ENCODE measurements around the gene ADAMTSL2.

Gene ADAMTSL2

DNA sequence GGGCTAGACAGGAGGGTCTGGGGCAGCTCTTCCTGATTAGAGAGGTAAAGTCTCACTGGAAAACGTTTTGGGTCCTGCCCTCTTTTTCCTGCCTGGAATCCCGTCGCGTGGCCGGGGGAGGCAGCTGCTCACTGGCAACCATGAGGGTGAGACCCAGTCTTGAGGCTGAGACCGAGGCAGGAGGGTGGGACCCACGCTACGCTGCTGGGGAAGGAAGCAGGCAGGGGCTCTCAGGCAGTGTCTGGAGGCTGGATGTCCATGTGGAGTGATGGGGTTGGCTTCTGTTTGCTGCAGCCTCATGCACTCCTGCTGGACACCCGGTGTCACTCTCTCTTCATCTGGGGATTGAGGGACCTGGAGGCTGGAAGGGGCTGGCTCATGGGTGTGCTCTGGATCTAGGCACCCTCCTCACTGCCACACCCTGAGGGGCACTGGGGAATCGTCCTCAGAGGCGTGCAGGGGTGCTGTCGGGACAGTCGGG lies 44.3 kb upstream of the ADAMTSL2 start:
- TF ChIP-seq, protein P1, sequence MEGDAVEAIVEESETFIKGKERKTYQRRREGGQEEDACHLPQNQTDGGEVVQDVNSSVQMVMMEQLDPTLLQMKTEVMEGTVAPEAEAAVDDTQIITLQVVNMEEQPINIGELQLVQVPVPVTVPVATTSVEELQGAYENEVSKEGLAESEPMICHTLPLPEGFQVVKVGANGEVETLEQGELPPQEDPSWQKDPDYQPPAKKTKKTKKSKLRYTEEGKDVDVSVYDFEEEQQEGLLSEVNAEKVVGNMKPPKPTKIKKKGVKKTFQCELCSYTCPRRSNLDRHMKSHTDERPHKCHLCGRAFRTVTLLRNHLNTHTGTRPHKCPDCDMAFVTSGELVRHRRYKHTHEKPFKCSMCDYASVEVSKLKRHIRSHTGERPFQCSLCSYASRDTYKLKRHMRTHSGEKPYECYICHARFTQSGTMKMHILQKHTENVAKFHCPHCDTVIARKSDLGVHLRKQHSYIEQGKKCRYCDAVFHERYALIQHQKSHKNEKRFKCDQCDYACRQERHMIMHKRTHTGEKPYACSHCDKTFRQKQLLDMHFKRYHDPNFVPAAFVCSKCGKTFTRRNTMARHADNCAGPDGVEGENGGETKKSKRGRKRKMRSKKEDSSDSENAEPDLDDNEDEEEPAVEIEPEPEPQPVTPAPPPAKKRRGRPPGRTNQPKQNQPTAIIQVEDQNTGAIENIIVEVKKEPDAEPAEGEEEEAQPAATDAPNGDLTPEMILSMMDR (IDR thresholded peaks at IDR 0.05; ENCODE audit: low read depth, low read length), result no peak
- no peak for DNase-seq (ENCODE audit: low read depth, low spot score)
- in situ Hi-C loops (cut with HindIII; ENCODE audit: low sequenced_read_pairs), result no loop called here
- no peak overlapping the region for H3K4me3 ChIP-seq (ENCODE audit: low read depth, low read length)

- no peak for DNase-seq (ENCODE audit: low read depth, low spot score)
- no peak overlapping the region for H3K4me3 ChIP-seq (ENCODE audit: low read depth, low read length)
- in situ Hi-C loops (cut with HindIII; ENCODE audit: low sequenced_read_pairs), result no loop called here
- TF ChIP-seq, protein P1 (IDR thresholded peaks at IDR 0.05; ENCODE audit: low read depth, low read length), result no peak
These were observed 43.4 kb upstream of the ADAMTSL2 start for GRCh38 chr9:133490865-133491655.

GRCh38 chr9:133491656-133491925 lies 42.9 kb upstream of the ADAMTSL2 start:
- in situ Hi-C loops (cut with HindIII; ENCODE audit: low sequenced_read_pairs), result no loop called here
- no peak overlapping the region for H3K4me3 ChIP-seq (ENCODE audit: low read depth, low read length)
- no peak for DNase-seq (ENCODE audit: low read depth, low spot score)
- TF ChIP-seq, protein P1 (IDR thresholded peaks at IDR 0.05; ENCODE audit: low read depth, low read length), result no peak

DNA sequence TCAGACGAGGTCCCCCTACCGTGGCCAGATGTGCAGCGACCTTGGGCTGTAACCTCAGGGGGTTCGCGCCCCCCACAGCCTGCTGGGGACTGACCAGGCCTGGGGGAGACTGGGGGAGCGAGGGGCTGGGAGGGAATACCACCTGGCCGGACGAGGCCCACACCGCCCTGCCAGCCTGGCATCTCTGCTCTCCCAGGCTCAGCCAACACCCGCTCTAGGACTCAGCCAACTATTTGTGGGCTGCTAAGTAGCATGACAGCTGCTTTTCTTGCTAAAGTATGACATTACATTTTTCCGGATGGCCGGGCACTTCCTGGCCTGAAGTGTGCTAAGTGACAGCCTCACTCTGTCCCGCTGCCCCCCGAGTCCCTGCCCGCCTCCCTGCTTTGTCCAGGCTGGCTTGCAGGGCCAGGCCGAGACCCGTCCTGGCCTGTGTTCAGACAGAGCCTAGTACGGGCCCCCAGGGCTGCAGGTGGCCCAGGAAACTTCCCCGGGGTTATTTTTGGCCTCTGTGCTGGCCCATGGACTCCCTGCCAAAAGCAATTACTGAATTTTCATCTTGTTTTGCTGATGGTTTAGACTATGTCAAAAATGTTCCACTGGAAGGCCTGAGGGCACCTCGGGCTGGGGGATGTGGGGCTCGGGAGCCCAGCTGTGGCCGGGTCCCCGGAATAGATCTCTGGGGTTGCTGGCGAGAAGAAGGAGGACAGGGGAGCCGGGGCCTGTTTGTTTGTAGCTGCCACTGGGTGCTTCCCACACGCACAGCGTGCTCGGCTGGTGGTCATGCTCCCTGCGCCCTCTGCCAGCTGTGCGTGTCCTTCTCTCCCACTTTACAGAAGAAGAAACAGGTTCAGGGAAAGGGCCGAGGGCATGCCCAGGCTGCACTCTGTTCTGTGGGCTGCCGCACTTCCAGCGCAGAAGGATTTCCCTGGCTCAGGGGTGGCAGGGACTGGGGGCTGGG lies 42.2 kb upstream of the ADAMTSL2 start:
- no peak overlapping the region for H3K4me3 ChIP-seq (ENCODE audit: low read depth, low read length)
- no peak for DNase-seq (ENCODE audit: low read depth, low spot score)
- in situ Hi-C loops (cut with HindIII; ENCODE audit: low sequenced_read_pairs), result no loop called here
- TF ChIP-seq, protein P1 (IDR thresholded peaks at IDR 0.05; ENCODE audit: low read depth, low read length), result no peak

DNA sequence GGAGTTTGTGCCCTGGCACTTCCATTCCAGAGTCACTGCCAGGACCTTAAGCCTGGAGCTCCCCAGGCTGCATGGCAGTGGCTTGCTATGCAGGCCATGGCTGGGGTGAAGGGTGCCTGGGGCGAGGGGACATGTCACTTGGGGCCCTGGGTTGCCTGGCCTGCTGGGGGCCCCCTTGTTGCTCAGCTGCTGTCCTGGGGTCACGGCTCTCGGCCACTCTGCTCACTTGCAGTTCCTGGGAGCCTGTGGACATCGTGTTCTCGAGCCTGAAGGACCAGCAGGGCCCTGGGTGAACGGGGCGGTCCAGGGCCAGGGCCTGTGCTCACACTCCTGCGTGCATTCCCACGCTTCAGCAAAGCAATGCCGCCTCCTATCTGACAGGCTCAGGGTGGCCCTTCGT lies 41.1 kb upstream of the ADAMTSL2 start:
- DNase-seq (ENCODE audit: low read depth, low spot score), result no peak
- TF ChIP-seq, protein P1 (IDR thresholded peaks at IDR 0.05; ENCODE audit: low read depth, low read length), result no peak
- in situ Hi-C loops (cut with HindIII; ENCODE audit: low sequenced_read_pairs), result no loop called here
- H3K4me3 ChIP-seq (ENCODE audit: low read depth, low read length), result no peak overlapping the region

DNA sequence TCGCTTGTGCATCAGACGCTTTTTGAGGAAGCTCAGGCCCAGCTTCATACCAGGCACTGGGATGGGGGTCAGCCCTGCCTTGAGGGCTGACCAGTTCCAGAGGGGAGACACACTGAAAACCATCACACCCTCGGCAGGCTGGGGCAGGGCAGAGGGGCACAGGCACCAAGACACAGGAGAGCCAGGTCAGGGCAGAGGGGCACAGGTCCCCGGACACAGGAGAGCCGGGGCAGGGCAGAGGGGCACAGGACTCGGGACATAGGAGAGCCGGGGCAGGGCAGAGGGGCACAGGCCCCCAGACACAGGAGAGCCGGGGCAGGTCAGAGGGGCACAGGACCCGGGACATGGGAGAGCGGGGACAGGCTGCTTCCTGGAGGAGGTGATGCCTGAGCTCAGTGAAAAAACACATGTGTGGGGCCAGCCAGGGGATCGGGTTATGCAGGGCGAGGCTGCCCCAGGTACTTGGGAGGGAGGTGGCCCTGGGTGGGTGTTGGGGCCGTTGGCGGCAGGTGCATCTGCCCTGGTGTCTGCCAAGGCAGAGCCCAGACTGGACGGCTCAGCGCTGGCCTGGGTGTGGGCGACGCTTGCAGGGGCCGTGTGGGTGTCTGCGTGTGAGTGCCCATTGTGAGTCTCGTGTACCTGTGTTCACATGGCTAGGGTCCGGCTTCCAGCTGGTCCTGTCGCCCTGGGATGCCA lies 40.5 kb upstream of the ADAMTSL2 start:
- no peak for DNase-seq (ENCODE audit: low read depth, low spot score)
- in situ Hi-C loops (cut with HindIII; ENCODE audit: low sequenced_read_pairs), result no loop called here
- TF ChIP-seq, protein P1 (IDR thresholded peaks at IDR 0.05; ENCODE audit: low read depth, low read length), result no peak
- H3K4me3 ChIP-seq (ENCODE audit: low read depth, low read length), result no peak overlapping the region

All from astrocyte of the spinal cord (primary cell).